Nephron (organoid): ENCODE results near the gene IFNB1.
A peak's percentile ranks its signal among the peaks of the same experiment; 100 is the strongest.

Experiments
- H3K27ac Mint-ChIP-seq, 3 experiments: 2 replicates each; pipeline ENCODE4 v1.8.0; 2020; ENCODE audit warnings: mixed read lengths in 3 of 3, mild to moderate bottlenecking in 2 of 3, moderate library complexity in 1 of 3
- H3K27me3 Mint-ChIP-seq: 2 replicates; pipeline ENCODE4 v1.8.0; 2021; ENCODE audit warnings: low read depth, mild to moderate bottlenecking, moderate library complexity, mixed read lengths
- H3K36me3 Mint-ChIP-seq: 2 replicates; pipeline ENCODE4 v1.8.0; 2020; ENCODE audit warnings: low read depth, mixed read lengths
- H3K4me1 Mint-ChIP-seq: 2 replicates; pipeline ENCODE4 v1.8.0; 2020; ENCODE audit warnings: mixed read lengths
- H3K4me3 Mint-ChIP-seq, 3 experiments: 2 replicates each; pipeline ENCODE4 v1.8.0; 2020; ENCODE audit warnings: mild to moderate bottlenecking in 3 of 3, mixed read lengths in 3 of 3, moderate library complexity in 2 of 3
- H3K9me3 Mint-ChIP-seq: 2 replicates; pipeline ENCODE4 v1.8.0; 2020; ENCODE audit warnings: mixed read lengths
- CTCF ChIP-seq, 3 experiments: fragments of 200-600 bp; sonication (generic); IDR thresholded peaks; one replicate each; pipeline ENCODE4 v1.5.0; 2021; ENCODE audit warnings: antibody characterized with exemption in 3 of 3; ENCODE audit not compliant: unreplicated experiment in 3 of 3

The IFNB1 gene

GRCh38 chr9:21077781-21078180 is at the start of gene IFNB1:
IFNB1 (minus strand) TSS chr9:21077942; CDS start chr9:21077869, 73 bp downstream.
- H3K4me1 Mint-ChIP-seq = no peaks in the 10 kb centered on the region
- no peaks in the 10 kb centered on the region for H3K36me3 Mint-ChIP-seq
- TF ChIP-seq CTCF (IDR thresholded peaks at IDR 0.05; ENCODE audit: unreplicated experiment in 3 of 3) = no peak
- H3K27me3 Mint-ChIP-seq = peaks cover 7% of the 10 kb centered on the region
- no peaks in the 10 kb centered on the region for H3K9me3 Mint-ChIP-seq
- no peak within 1 kb of the TSS for H3K27ac Mint-ChIP-seq
- no peak within 1 kb of the TSS for H3K4me3 Mint-ChIP-seq

GRCh38 chr9:21121595-21122251 is 44.0 kb upstream of the IFNB1 start:
- peaks cover 3% of the 10 kb centered on the region for H3K27me3 Mint-ChIP-seq
- H3K9me3 Mint-ChIP-seq = peaks cover 3% of the 10 kb centered on the region
- peaks cover 8% of the 10 kb centered on the region for H3K4me1 Mint-ChIP-seq
- TF ChIP-seq CTCF (IDR thresholded peaks at IDR 0.05; ENCODE audit: unreplicated experiment in 3 of 3) = no peak
- H3K4me3 Mint-ChIP-seq = no peak overlapping the region
- no peak overlapping the region for H3K27ac Mint-ChIP-seq
- no peaks in the 10 kb centered on the region for H3K36me3 Mint-ChIP-seq

GRCh38 chr9:21121079-21121478 is 43.3 kb upstream of the IFNB1 start:
- no peak overlapping the region for H3K4me3 Mint-ChIP-seq
- peaks cover under 1% of the 10 kb centered on the region for H3K9me3 Mint-ChIP-seq
- H3K27me3 Mint-ChIP-seq = peaks cover under 1% of the 10 kb centered on the region
- H3K27ac Mint-ChIP-seq = no peak overlapping the region
- TF ChIP-seq CTCF (IDR thresholded peaks at IDR 0.05; ENCODE audit: unreplicated experiment in 3 of 3) = no peak
- peaks cover 8% of the 10 kb centered on the region for H3K4me1 Mint-ChIP-seq
- no peaks in the 10 kb centered on the region for H3K36me3 Mint-ChIP-seq

- H3K4me1 Mint-ChIP-seq = peaks cover 8% of the 10 kb centered on the region
- H3K27me3 Mint-ChIP-seq = no peaks in the 10 kb centered on the region
- H3K36me3 Mint-ChIP-seq = no peaks in the 10 kb centered on the region
- no peak for TF ChIP-seq CTCF (IDR thresholded peaks at IDR 0.05; ENCODE audit: unreplicated experiment in 3 of 3)
- no peaks in the 10 kb centered on the region for H3K9me3 Mint-ChIP-seq
- H3K27ac Mint-ChIP-seq = peak overlapping the region in 2 of 3 experiments; percentile 26 to 80
- H3K4me3 Mint-ChIP-seq = no peak overlapping the region
Measured at GRCh38 chr9:21119093-21119770, 41.5 kb upstream of the IFNB1 start.

GRCh38 chr9:21114311-21114710 is 36.6 kb upstream of the IFNB1 start:
- Mint-ChIP-seq H3K27me3 (no peaks in the 10 kb centered on the region), H3K27ac (no peak overlapping the region), H3K4me3 (no peak overlapping the region), H3K9me3 (no peaks in the 10 kb centered on the region), H3K36me3 (no peaks in the 10 kb centered on the region), H3K4me1 (peaks cover 3% of the 10 kb centered on the region)
- TF ChIP-seq CTCF (IDR thresholded peaks at IDR 0.05; ENCODE audit: unreplicated experiment in 3 of 3) = no peak
